K562 (cell line): Measurements from ENCODE around the gene PHKG2. TPM values are rescaled to one million over a fixed set of nuclear protein-coding genes. Genes with fewer than 3 reads are reported as not detected.

Experiments
- ATF7 ChIP-seq: fragments of 450-650 bp; IDR thresholded peaks from 2 replicates; pipeline ENCODE4 v1.7.1; 2014; ENCODE audit warnings: mild to moderate bottlenecking, moderate library complexity
- DMBX1 ChIP-seq: fragments of 250-450 bp; sonication (Bioruptor Pico); IDR thresholded peaks from 2 replicates; pipeline ENCODE4 v1.8.0; 2022; ENCODE audit warnings: inconsistent platforms, mild to moderate bottlenecking, moderate library complexity, borderline replicate concordance
- KAT8 ChIP-seq: fragments of 450-650 bp; IDR thresholded peaks from 2 replicates; pipeline ENCODE4 v1.6.1; 2016; ENCODE audit warnings: low read depth, mild to moderate bottlenecking
- KDM5B ChIP-seq: fragments of 200-600 bp; sonication (generic); IDR thresholded peaks from 2 replicates; pipeline ENCODE4 v1.6.1; 2012; ENCODE audit warnings: low read depth, mild to moderate bottlenecking, moderate library complexity, low read length, control low read depth, inconsistent platforms; ENCODE audit not compliant: insufficient replicate concordance
- MIER1 ChIP-seq: fragments of 450-650 bp; IDR thresholded peaks from 2 replicates; pipeline ENCODE4 v1.6.1; 2016; ENCODE audit warnings: antibody characterized with exemption, mild to moderate bottlenecking, low read depth
- MTA2 ChIP-seq: fragments of 450-650 bp; IDR thresholded peaks from 2 replicates; pipeline ENCODE4 v1.6.1; 2016; ENCODE audit warnings: low read depth
- NFYB ChIP-seq: IDR thresholded peaks from 2 replicates; pipeline ENCODE4 v1.6.1; 2011; ENCODE audit warnings: mild to moderate bottlenecking, moderate library complexity; ENCODE audit not compliant: insufficient read length; ENCODE audit errors: extremely low read depth
- PHF21A ChIP-seq: fragments of 450-650 bp; IDR thresholded peaks from 2 replicates; pipeline ENCODE4 v1.6.1; 2017; ENCODE audit warnings: low read depth, borderline replicate concordance
- PYGO2 ChIP-seq: fragments of 450-650 bp; IDR thresholded peaks from 2 replicates; pipeline ENCODE4 v1.6.1; 2016; ENCODE audit warnings: mild to moderate bottlenecking, missing genetic modification characterization, moderate library complexity, missing compliant biosample characterization
- SMARCA4 ChIP-seq: fragments of 450-650 bp; IDR thresholded peaks from 2 replicates; pipeline ENCODE4 v1.6.1; 2016
- SPI1 ChIP-seq: IDR thresholded peaks from 2 replicates; pipeline ENCODE4 v1.6.1; 2011; ENCODE audit warnings: low read depth, low read length, control low read depth, borderline replicate concordance
- XRCC4 ChIP-seq: IDR thresholded peaks from one replicate; pipeline ENCODE4 v1.6.1; 2011; ENCODE audit not compliant: insufficient read depth, insufficient read length; ENCODE audit errors: extremely low read depth
- polyA plus RNA-seq, 8 experiments: library from polyadenylated mRNA; depleted of rRNA in 4 of 8; stranded (reverse) in 5 of 8; unstranded in 3 of 8; fragments of >200 nt; fragmentation: Nextera tagmentation in 2 of 8; fragmentation: Illumina TruSeq in 1 of 8; extraction: Ambion mirVana in 2 of 8; extraction: Trizol in 1 of 8; gene quantifications; 2 replicates each; pipeline versions ENCODE4 v1.2.1 to v1.2.3, GENCODE V29; 2011 to 2014; ENCODE audit warnings: inconsistent platforms in 1 of 8, missing spikeins in 1 of 8
- total RNA-seq, 7 experiments: library from RNA; depleted of rRNA in 6 of 7; stranded (reverse); fragments of >200 nt in 6 of 7; fragmentation: Illumina TruSeq in 2 of 7; extraction: Trizol in 2 of 7; gene quantifications; 2 replicates each; pipeline versions ENCODE4 v1.2.1 to v1.2.3, GENCODE V29; 2011 to 2021; ENCODE audit warnings: low replicate concordance in 1 of 7
- TF ChIP-seq, protein P1 (sequence below): fragments of 450-650 bp; IDR thresholded peaks from 2 replicates; pipeline ENCODE4 v1.6.1; 2017; ENCODE audit warnings: antibody characterized with exemption, mild to moderate bottlenecking
- TF ChIP-seq, protein P2 (sequence below), 2 experiments: fragments of 450-650 bp; IDR thresholded peaks; 2 replicates each; pipeline ENCODE4 v1.6.1; 2016
- TF ChIP-seq, protein P3 (sequence below): fragments of 450-650 bp; IDR thresholded peaks from 2 replicates; pipeline ENCODE4 v1.6.1; 2018; ENCODE audit not compliant: partially characterized antibody

Gene PHKG2
- total and polyA plus RNA-seq, 9 of the 15 experiments (the other 6 are each of a cell fraction or from before 2014, with no cell fraction given), result 5.8 to 54.2 (median 30.7) TPM

DNA sequence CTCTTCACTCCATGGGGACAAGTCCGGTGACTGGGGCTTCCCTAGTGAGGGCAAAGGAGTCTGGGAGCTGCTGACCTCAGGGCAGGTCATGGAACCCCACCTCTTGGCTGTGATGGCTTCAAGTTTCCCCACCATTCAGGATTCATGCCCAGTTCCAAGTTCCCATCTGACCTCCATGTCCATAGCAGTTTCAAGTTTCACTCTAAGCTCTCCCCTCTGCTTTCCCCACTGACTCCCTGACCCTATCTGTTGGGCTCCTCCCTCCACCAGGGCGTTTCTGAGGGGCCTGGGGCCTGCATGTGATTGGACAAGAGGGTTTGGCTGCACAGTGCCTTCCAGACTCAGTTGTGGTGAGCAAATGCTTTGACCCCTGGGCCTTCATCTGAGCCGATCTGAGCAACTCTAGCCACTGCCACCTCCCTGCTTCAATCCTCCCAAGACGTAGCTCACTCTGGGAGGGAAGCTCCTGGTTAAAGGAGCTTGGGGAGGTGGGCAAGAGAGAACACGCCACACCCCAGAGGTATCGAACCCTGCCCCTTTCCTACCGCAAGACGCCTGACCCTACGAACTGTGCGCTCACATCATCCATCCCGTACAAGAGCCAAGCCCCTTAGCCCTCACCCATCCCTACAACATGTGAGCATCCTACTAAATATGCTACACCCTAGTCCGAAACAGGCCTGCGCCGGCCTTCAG lies 30.5 kb downstream of the PHKG2 start (continued):
- TF ChIP-seq PHF21A (peak; percentile 67; the same call in 1 of the 2 replicates), XRCC4 (no peak), SMARCA4 (0 out of 2 replicates have a peak, but pooled peaks have one; percentile 31), MIER1 (peak; percentile 99), KAT8 (no peak), DMBX1 (CRISPR knock-in tag) (0 out of 2 replicates have a peak, but pooled peaks have one; percentile 46), PYGO2 (no peak), ATF7 (0 out of 2 replicates have a peak, but pooled peaks have one; percentile 38), SPI1 (no peak), NFYB (peak; percentile 72), MTA2 (0 out of 2 replicates have a peak, but pooled peaks have one; percentile 7), KDM5B (peak; percentile 23)
- TF ChIP-seq, protein P1, sequence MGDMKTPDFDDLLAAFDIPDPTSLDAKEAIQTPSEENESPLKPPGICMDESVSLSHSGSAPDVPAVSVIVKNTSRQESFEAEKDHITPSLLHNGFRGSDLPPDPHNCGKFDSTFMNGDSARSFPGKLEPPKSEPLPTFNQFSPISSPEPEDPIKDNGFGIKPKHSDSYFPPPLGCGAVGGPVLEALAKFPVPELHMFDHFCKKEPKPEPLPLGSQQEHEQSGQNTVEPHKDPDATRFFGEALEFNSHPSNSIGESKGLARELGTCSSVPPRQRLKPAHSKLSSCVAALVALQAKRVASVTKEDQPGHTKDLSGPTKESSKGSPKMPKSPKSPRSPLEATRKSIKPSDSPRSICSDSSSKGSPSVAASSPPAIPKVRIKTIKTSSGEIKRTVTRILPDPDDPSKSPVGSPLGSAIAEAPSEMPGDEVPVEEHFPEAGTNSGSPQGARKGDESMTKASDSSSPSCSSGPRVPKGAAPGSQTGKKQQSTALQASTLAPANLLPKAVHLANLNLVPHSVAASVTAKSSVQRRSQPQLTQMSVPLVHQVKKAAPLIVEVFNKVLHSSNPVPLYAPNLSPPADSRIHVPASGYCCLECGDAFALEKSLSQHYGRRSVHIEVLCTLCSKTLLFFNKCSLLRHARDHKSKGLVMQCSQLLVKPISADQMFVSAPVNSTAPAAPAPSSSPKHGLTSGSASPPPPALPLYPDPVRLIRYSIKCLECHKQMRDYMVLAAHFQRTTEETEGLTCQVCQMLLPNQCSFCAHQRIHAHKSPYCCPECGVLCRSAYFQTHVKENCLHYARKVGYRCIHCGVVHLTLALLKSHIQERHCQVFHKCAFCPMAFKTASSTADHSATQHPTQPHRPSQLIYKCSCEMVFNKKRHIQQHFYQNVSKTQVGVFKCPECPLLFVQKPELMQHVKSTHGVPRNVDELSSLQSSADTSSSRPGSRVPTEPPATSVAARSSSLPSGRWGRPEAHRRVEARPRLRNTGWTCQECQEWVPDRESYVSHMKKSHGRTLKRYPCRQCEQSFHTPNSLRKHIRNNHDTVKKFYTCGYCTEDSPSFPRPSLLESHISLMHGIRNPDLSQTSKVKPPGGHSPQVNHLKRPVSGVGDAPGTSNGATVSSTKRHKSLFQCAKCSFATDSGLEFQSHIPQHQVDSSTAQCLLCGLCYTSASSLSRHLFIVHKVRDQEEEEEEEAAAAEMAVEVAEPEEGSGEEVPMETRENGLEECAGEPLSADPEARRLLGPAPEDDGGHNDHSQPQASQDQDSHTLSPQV, result peak; percentile 88
- TF ChIP-seq, protein P2, sequence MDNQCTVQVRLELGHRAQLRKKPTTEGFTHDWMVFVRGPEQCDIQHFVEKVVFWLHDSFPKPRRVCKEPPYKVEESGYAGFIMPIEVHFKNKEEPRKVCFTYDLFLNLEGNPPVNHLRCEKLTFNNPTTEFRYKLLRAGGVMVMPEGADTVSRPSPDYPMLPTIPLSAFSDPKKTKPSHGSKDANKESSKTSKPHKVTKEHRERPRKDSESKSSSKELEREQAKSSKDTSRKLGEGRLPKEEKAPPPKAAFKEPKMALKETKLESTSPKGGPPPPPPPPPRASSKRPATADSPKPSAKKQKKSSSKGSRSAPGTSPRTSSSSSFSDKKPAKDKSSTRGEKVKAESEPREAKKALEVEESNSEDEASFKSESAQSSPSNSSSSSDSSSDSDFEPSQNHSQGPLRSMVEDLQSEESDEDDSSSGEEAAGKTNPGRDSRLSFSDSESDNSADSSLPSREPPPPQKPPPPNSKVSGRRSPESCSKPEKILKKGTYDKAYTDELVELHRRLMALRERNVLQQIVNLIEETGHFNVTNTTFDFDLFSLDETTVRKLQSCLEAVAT (IDR thresholded peaks at IDR 0.05), result peak in 1 of 2 experiments; percentile 70; a peak in 2 of 4 replicates
- TF ChIP-seq, protein P3, sequence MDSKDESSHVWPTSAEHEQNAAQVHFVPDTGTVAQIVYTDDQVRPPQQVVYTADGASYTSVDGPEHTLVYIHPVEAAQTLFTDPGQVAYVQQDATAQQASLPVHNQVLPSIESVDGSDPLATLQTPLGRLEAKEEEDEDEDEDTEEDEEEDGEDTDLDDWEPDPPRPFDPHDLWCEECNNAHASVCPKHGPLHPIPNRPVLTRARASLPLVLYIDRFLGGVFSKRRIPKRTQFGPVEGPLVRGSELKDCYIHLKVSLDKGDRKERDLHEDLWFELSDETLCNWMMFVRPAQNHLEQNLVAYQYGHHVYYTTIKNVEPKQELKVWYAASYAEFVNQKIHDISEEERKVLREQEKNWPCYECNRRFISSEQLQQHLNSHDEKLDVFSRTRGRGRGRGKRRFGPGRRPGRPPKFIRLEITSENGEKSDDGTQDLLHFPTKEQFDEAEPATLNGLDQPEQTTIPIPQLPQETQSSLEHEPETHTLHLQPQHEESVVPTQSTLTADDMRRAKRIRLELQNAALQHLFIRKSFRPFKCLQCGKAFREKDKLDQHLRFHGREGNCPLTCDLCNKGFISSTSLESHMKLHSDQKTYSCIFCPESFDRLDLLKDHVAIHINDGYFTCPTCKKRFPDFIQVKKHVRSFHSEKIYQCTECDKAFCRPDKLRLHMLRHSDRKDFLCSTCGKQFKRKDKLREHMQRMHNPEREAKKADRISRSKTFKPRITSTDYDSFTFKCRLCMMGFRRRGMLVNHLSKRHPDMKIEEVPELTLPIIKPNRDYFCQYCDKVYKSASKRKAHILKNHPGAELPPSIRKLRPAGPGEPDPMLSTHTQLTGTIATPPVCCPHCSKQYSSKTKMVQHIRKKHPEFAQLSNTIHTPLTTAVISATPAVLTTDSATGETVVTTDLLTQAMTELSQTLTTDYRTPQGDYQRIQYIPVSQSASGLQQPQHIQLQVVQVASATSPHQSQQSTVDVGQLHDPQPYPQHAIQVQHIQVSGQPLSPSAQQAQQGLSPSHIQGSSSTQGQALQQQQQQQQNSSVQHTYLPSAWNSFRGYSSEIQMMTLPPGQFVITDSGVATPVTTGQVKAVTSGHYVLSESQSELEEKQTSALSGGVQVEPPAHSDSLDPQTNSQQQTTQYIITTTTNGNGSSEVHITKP, result peak; percentile 72
